H9 (cell line): ENCODE results near the gene CCNYL1. TPM values are rescaled to one million over a fixed set of nuclear protein-coding genes. Genes with fewer than 3 reads are reported as not detected.
"Not testable (repeated sequence)": the region's sequence is repeated elsewhere in the genome, so short reads cannot be mapped to it uniquely, and the experiment has no call there.

Experiments
- DNase-seq: peaks from one replicate; pipeline ENCODE4 v3.0.0-alpha.2; 2017
- H2AFZ ChIP-seq: one replicate; pipeline ENCODE4 v1.6.1; 2013; ENCODE audit warnings: mild to moderate bottlenecking, low read length, control low read depth, moderate library complexity
- H2AK5ac ChIP-seq: 2 replicates; pipeline ENCODE4 v1.6.1; 2013; ENCODE audit warnings: low read length, control low read depth, mixed read lengths; ENCODE audit not compliant: insufficient read length
- H2BK120ac ChIP-seq: one replicate; pipeline ENCODE4 v1.6.1; 2013; ENCODE audit warnings: low read depth, mild to moderate bottlenecking, low read length, control low read depth, inconsistent platforms; ENCODE audit not compliant: poor library complexity, severe bottlenecking
- H2BK12ac ChIP-seq: 2 replicates; pipeline ENCODE4 v1.6.1; 2013; ENCODE audit warnings: low read length, control low read depth, mixed read lengths, low read depth; ENCODE audit not compliant: insufficient read length
- H2BK15ac ChIP-seq: 2 replicates; pipeline ENCODE4 v1.6.1; 2013; ENCODE audit warnings: low read depth, low read length, control low read depth
- H2BK20ac ChIP-seq: one replicate; pipeline ENCODE4 v1.6.1; 2013; ENCODE audit warnings: low read depth, mild to moderate bottlenecking, low read length, control low read depth, inconsistent platforms; ENCODE audit not compliant: poor library complexity, severe bottlenecking
- H2BK5ac ChIP-seq: 2 replicates; pipeline ENCODE4 v1.6.1; 2013; ENCODE audit warnings: low read length, control low read depth, mixed read lengths; ENCODE audit not compliant: insufficient read length
- H3K14ac ChIP-seq: 2 replicates; pipeline ENCODE4 v1.6.1; 2013; ENCODE audit warnings: low read length, control low read depth; ENCODE audit not compliant: insufficient read depth
- H3K18ac ChIP-seq: 2 replicates; pipeline ENCODE4 v1.6.1; 2013; ENCODE audit warnings: low read depth, mild to moderate bottlenecking, mixed read lengths, low read length, control low read depth; ENCODE audit not compliant: insufficient read length
- H3K23ac ChIP-seq: 2 replicates; pipeline ENCODE4 v1.6.1; 2013; ENCODE audit warnings: low read length, control low read depth, mixed read lengths, low read depth; ENCODE audit not compliant: insufficient read length
- H3K23me2 ChIP-seq: 2 replicates; pipeline ENCODE4 v1.6.1; 2013; ENCODE audit warnings: low read depth, mild to moderate bottlenecking, mixed read lengths, low read length, control low read depth; ENCODE audit not compliant: insufficient read length, poor library complexity, severe bottlenecking
- H3K27ac ChIP-seq: 2 replicates; pipeline ENCODE4 v1.5.1; 2013; ENCODE audit warnings: low read length, control low read depth, mixed read lengths, low read depth; ENCODE audit not compliant: insufficient read length
- H3K27me3 ChIP-seq: 2 replicates; pipeline ENCODE4 v1.6.1; 2013; ENCODE audit warnings: low read length, control low read depth, inconsistent platforms; ENCODE audit not compliant: insufficient read depth
- H3K4ac ChIP-seq: 2 replicates; pipeline ENCODE4 v1.6.1; 2013; ENCODE audit warnings: low read depth, mild to moderate bottlenecking, control low read depth, inconsistent platforms, low read length, moderate library complexity
- H3K4me1 ChIP-seq: 2 replicates; pipeline ENCODE4 v1.6.1; 2013; ENCODE audit warnings: low read length, control low read depth, inconsistent platforms; ENCODE audit not compliant: insufficient read depth
- H3K4me2 ChIP-seq: 2 replicates; pipeline ENCODE4 v1.6.1; 2013; ENCODE audit warnings: low read length, control low read depth, mixed read lengths; ENCODE audit not compliant: insufficient read length, insufficient read depth
- H3K56ac ChIP-seq: 2 replicates; pipeline ENCODE4 v1.6.1; 2013; ENCODE audit warnings: low read depth, mild to moderate bottlenecking, mixed read lengths, low read length, control low read depth; ENCODE audit not compliant: insufficient read length
- H3K79me1 ChIP-seq: 2 replicates; pipeline ENCODE4 v1.6.1; 2013; ENCODE audit warnings: low read depth, mild to moderate bottlenecking, moderate library complexity, low read length, control low read depth, inconsistent platforms; ENCODE audit not compliant: insufficient read depth, poor library complexity, severe bottlenecking
- H3K79me2 ChIP-seq: 2 replicates; pipeline ENCODE4 v1.6.1; 2013; ENCODE audit warnings: low read length, control low read depth, inconsistent platforms; ENCODE audit not compliant: insufficient read depth
- H3K9ac ChIP-seq: 2 replicates; pipeline ENCODE4 v1.6.1; 2013; ENCODE audit warnings: low read length, control low read depth, mixed read lengths; ENCODE audit not compliant: insufficient read length; ENCODE audit errors: extremely low read depth
- H3K9me3 ChIP-seq: one replicate; pipeline ENCODE4 v1.6.1; 2013; ENCODE audit warnings: low read depth, low read length, inconsistent platforms; ENCODE audit not compliant: control insufficient read depth
- H3T11ph ChIP-seq: one replicate; pipeline ENCODE4 v1.6.1; 2013; ENCODE audit warnings: mild to moderate bottlenecking, low read length, control low read depth, inconsistent platforms
- H4K20me1 ChIP-seq: one replicate; pipeline ENCODE4 v1.6.1; 2013; ENCODE audit not compliant: control insufficient read depth, insufficient read length, insufficient read depth
- H4K5ac ChIP-seq: 2 replicates; pipeline ENCODE4 v1.6.1; 2013; ENCODE audit warnings: low read depth, mild to moderate bottlenecking, mixed read lengths, low read length, control low read depth; ENCODE audit not compliant: insufficient read length
- H4K8ac ChIP-seq: replicated peaks from 2 replicates; pipeline ENCODE4 v1.6.1; 2013; ENCODE audit warnings: low read length, control low read depth, mixed read lengths, low read depth; ENCODE audit not compliant: insufficient read length
- H4K91ac ChIP-seq: 2 replicates; pipeline ENCODE4 v1.6.1; 2013; ENCODE audit warnings: low read depth, mild to moderate bottlenecking, moderate library complexity, mixed read lengths, low read length, control low read depth; ENCODE audit not compliant: insufficient read length
- H3K27ac Mint-ChIP-seq, 3 experiments: 2 replicates in 2 of 3; 3 replicates in 1 of 3; pipeline ENCODE4 v1.8.0; 2020 to 2021; ENCODE audit warnings: mixed read lengths in 3 of 3, mild to moderate bottlenecking in 1 of 3, moderate library complexity in 1 of 3
- H3K27me3 Mint-ChIP-seq: 2 replicates; pipeline ENCODE4 v1.8.0; 2021; ENCODE audit warnings: low read depth, mild to moderate bottlenecking, moderate library complexity, mixed read lengths
- H3K36me3 Mint-ChIP-seq, 3 experiments: 2 replicates in 2 of 3; 3 replicates in 1 of 3; pipeline ENCODE4 v1.8.0; 2020 to 2021; ENCODE audit warnings: low read depth in 3 of 3, mixed read lengths in 3 of 3; ENCODE audit not compliant: insufficient read depth in 1 of 3
- H3K4me1 Mint-ChIP-seq, 2 experiments: 2 replicates each; pipeline ENCODE4 v1.8.0; 2020; ENCODE audit warnings: mixed read lengths in 2 of 2
- H3K4me3 Mint-ChIP-seq, 2 experiments: 2 replicates in 1 of 2; 3 replicates in 1 of 2; pipeline ENCODE4 v1.8.0; 2020 to 2021; ENCODE audit warnings: mild to moderate bottlenecking in 2 of 2, mixed read lengths in 2 of 2, moderate library complexity in 1 of 2
- H3K9me3 Mint-ChIP-seq, 2 experiments: 2 replicates in 1 of 2; 3 replicates in 1 of 2; pipeline ENCODE4 v1.8.0; 2020; ENCODE audit warnings: mild to moderate bottlenecking in 2 of 2, mixed read lengths in 2 of 2, moderate library complexity in 1 of 2
- CTCF ChIP-seq: fragments of 200-600 bp; sonication (generic); conservative IDR thresholded peaks from 3 replicates; pipeline ENCODE4 v1.8.0; 2021; ENCODE audit warnings: antibody characterized with exemption, mild to moderate bottlenecking
- WGBS: extraction: QIAGEN DNeasy Blood & Tissue Kit; methylation state at CpG from one replicate; pipeline ENCODE4 v1.1.7; 2013; ENCODE audit warnings: missing lambda C conversion rate, low lambda C conversion rate, mixed read lengths; ENCODE audit not compliant: insufficient read length; ENCODE audit errors: extremely low coverage; 5-methylcytosine and 5-hydroxymethylcytosine counted together
- total RNA-seq: library from RNA; stranded (reverse); gene quantifications from 2 replicates; pipeline ENCODE4 v1.2.1, GENCODE V29; 2021

Gene CCNYL1
- total RNA-seq, 1 experiment from 2014 or later, result 27.0 TPM

GRCh38 chr2:207722773-207723424 lies 11.5 kb downstream of the CCNYL1 start:
- no peaks in the 10 kb centered on the region for H3K9me3 Mint-ChIP-seq
- Histone ChIP-seq H3K4ac (no peak overlapping the region), H2BK15ac (no peak overlapping the region), H2AK5ac (no peak overlapping the region), H3K14ac (no peak overlapping the region), H4K8ac (no peak overlapping the region), H3T11ph (no peak overlapping the region), H3K23ac (no peak overlapping the region), H3K79me2 (no peaks in the 10 kb centered on the region; the same call in 1 of the 2 replicates), H3K9ac (no peak overlapping the region), H4K20me1 (no peaks in the 10 kb centered on the region), H3K79me1 (peaks cover 4% of the 10 kb centered on the region), H2BK120ac (no peak overlapping the region), H3K9me3 (no peaks in the 10 kb centered on the region), H3K18ac (no peak overlapping the region), H3K4me2 (no peak overlapping the region), H2BK5ac (no peak overlapping the region), H4K5ac (no peak overlapping the region), H2BK20ac (no peak overlapping the region), H2AFZ (no peak overlapping the region), H3K27ac (no peak overlapping the region), H3K27me3 (no peaks in the 10 kb centered on the region), H4K91ac (no peak overlapping the region), H2BK12ac (no peak overlapping the region), H3K4me1 (no peaks in the 10 kb centered on the region), H3K23me2 (no peaks in the 10 kb centered on the region), H3K56ac (no peak overlapping the region)
- H3K4me3 Mint-ChIP-seq, result no peak overlapping the region
- no peak overlapping the region for H3K27ac Mint-ChIP-seq
- peaks cover 11 to 21% of the 10 kb centered on the region in 2 experiments for H3K4me1 Mint-ChIP-seq
- WGBS, result no CpG with 5 or more reads among the region's 7 CpGs
- TF ChIP-seq CTCF, result no peak
- H3K27me3 Mint-ChIP-seq, result peaks cover 2% of the 10 kb centered on the region
- peaks cover 4 to 16% (median 5%) of the 10 kb centered on the region in 3 experiments; a peak in 5 of 7 replicates for H3K36me3 Mint-ChIP-seq
- DNase-seq, result no peak

DNA sequence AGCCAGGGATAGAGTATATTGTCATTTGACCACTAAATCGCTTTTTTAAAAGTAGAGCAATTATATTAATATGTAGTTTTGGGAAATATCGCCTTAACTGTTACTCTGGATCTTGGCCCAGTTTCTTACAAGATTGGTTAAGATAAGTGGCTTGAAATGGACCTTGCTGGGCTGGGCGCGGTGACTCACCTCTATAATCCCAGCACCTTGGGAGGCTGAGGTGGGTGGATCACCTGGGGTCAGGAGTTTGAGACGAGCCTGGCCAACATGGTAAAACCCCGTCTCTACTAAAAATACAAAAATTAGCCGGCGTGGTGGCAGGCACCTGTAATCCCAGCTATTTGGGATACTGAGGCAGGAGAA lies 12.0 kb downstream of the CCNYL1 start:
- not testable (repeated sequence) for H2AFZ ChIP-seq, H4K8ac ChIP-seq, H3K23ac ChIP-seq, H3K27ac Mint-ChIP-seq, H3K79me1 ChIP-seq, DNase-seq, H3K27me3 Mint-ChIP-seq, H3K18ac ChIP-seq, H2BK120ac ChIP-seq, H3K56ac ChIP-seq, H3K4me2 ChIP-seq, H3K4ac ChIP-seq, H3K27ac ChIP-seq, H2AK5ac ChIP-seq, H2BK20ac ChIP-seq, H2BK15ac ChIP-seq, H3T11ph ChIP-seq, H4K20me1 ChIP-seq, H4K91ac ChIP-seq, H3K23me2 ChIP-seq, H3K4me1 ChIP-seq, H2BK5ac ChIP-seq, H3K79me2 ChIP-seq, H3K9ac ChIP-seq, H3K4me3 Mint-ChIP-seq, H3K27me3 ChIP-seq, H4K5ac ChIP-seq, H3K14ac ChIP-seq, H3K9me3 ChIP-seq, H3K9me3 Mint-ChIP-seq, H2BK12ac ChIP-seq
- peaks cover 4 to 13% (median 5%) of the 10 kb centered on the region in 3 experiments; a peak in 5 of 7 replicates for H3K36me3 Mint-ChIP-seq
- H3K4me1 Mint-ChIP-seq, result peaks cover 11 to 21% of the 10 kb centered on the region in 2 experiments
- WGBS, result no CpG with 5 or more reads among the region's 8 CpGs
